ENCODE measurements around the gene TAP1.

DNA sequence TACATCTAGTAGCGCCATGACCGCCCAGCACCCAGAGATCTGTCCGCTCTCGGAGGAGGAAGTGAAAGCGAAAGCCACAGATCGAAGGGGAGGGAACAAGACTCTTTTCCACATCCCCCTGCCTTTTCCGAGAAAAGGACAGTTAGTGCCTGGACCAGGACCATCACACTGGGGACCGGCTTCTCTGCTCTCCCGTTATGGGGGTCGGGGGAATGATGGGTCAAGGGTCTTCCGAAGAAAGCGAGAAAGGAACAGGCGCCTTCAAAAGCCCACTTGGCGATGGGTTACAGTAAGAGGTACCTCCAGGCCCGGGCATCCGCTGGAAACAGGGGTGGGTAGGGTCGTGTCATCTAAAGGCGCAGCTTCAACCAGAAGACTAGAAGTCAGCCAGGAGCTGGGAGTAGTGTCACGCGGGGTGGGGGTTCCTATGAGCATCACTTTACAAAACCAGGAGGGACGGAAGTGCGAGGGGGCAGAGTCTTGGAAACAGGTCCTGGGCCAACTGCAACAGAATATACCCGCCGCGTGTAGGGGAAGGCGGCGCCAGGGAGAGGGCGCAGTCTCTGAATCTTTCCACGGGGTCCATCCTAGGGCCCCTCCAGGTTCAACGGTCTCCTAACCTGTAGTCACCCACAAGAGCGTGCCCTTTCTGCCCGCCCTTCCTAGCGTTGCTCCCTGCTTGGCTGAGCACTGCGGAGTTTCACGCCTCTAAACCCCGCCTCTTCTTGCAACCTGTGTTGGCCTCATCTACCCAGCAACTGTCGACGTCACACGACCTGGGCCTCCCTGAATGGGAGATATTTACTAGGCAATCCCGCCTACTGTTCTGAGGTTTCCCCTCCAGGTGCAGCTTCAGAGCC is 9.3 kb downstream of the TAP1 start, which contains the start of gene PSMB8:
- TF ChIP-seq RAD21 (conservative IDR thresholded peaks at IDR 0.05 in 1 of 2, IDR thresholded peaks at IDR 0.05 in 1 of 2) (no peak), POLR2A (IDR thresholded peaks at IDR 0.05; ENCODE audit: low read length) (no peak), EP300 (IDR thresholded peaks at IDR 0.05) (no peak), ZNF302 (CRISPR knock-in tag; IDR thresholded peaks at IDR 0.05) (no peak)
- TF ChIP-seq, protein P1, sequence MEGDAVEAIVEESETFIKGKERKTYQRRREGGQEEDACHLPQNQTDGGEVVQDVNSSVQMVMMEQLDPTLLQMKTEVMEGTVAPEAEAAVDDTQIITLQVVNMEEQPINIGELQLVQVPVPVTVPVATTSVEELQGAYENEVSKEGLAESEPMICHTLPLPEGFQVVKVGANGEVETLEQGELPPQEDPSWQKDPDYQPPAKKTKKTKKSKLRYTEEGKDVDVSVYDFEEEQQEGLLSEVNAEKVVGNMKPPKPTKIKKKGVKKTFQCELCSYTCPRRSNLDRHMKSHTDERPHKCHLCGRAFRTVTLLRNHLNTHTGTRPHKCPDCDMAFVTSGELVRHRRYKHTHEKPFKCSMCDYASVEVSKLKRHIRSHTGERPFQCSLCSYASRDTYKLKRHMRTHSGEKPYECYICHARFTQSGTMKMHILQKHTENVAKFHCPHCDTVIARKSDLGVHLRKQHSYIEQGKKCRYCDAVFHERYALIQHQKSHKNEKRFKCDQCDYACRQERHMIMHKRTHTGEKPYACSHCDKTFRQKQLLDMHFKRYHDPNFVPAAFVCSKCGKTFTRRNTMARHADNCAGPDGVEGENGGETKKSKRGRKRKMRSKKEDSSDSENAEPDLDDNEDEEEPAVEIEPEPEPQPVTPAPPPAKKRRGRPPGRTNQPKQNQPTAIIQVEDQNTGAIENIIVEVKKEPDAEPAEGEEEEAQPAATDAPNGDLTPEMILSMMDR (IDR thresholded peaks at IDR 0.05) = no peak

All from A549 (cell line).